Esophagus muscularis mucosa (tissue), 4 donors: ENCODE measurements around the gene GRK2.

Source experiments
- CTCF ChIP-seq, 3 experiments: fragments of 200-600 bp in 2 of 3; fragments of 450-650 bp in 1 of 3; sonication (generic) in 2 of 3; IDR thresholded peaks; one replicate each; pipeline ENCODE4 v1.5.1; 2017 to 2019; ENCODE audit warnings: antibody characterized with exemption in 3 of 3, mild to moderate bottlenecking in 2 of 3, moderate library complexity in 1 of 3
- EP300 ChIP-seq: sonication (generic); formaldehyde crosslinking; IDR thresholded peaks from one replicate; pipeline ENCODE4 v1.6.1; 2017; ENCODE audit warnings: antibody characterized with exemption
- POLR2AphosphoS5 ChIP-seq, 2 donors: sonication (generic); formaldehyde crosslinking; IDR thresholded peaks; one replicate each; pipeline ENCODE4 v1.6.1; 2017; ENCODE audit warnings: antibody characterized with exemption in 2 of 2

GRCh38 chr11:67279589-67280340 is 13.5 kb downstream of the GRK2 start:
- no peak for TF ChIP-seq CTCF (IDR thresholded peaks at IDR 0.05)
- no peak for TF ChIP-seq POLR2AphosphoS5 (IDR thresholded peaks at IDR 0.05)
- no peak for TF ChIP-seq EP300
